WTC11 (cell line): ENCODE data around the gene CSNK1A1.

Source experiments
- CREB1 ChIP-seq: sonication (generic); formaldehyde crosslinking; IDR thresholded peaks from 2 replicates; pipeline ENCODE4 v1.8.0; 2023; ENCODE audit warnings: mild to moderate bottlenecking, missing genetic modification reagents
- FOXK1 ChIP-seq: sonication (generic); formaldehyde crosslinking; IDR thresholded peaks from 2 replicates; pipeline ENCODE4 v1.8.0; 2022; ENCODE audit warnings: mild to moderate bottlenecking, moderate library complexity, missing genetic modification reagents
- RELA ChIP-seq: sonication (generic); formaldehyde crosslinking; IDR thresholded peaks from 2 replicates; pipeline ENCODE4 v1.8.1; 2022; ENCODE audit warnings: missing genetic modification reagents, mild to moderate bottlenecking, borderline replicate concordance
- ZBTB21 ChIP-seq: sonication (generic); formaldehyde crosslinking; IDR thresholded peaks from 2 replicates; pipeline ENCODE4 v1.8.1; 2023; ENCODE audit warnings: mild to moderate bottlenecking, missing genetic modification reagents, borderline replicate concordance
- TF ChIP-seq, protein P1 (sequence below): fragments of 200-600 bp; IDR thresholded peaks from 2 replicates; pipeline ENCODE4 v1.8.0; 2022; ENCODE audit warnings: antibody characterized with exemption

DNA sequence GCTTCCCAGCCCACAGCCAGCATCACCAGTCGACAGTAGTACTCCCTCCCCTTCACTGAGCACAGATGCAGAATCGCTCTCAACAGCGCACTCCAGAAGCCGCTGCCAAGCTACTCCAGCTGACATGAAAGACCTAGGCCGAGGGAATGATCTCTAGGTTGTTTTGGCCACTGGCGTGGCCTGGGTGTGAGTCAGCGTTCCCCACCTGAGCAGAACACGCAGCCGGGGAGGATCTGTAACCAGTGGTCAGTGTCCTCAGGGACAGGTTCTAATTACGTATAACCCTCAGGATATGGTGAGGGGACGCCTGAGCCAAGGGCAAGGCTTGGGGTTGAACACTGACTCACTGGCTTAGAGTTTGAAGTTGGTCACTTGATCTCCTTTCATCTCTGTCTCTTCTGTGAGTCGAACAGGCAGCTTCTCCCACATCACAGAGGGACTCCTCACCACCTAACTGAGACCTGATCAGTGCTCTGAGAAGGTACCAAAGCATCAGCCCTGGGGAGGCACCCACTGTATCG is 95.3 kb downstream of the CSNK1A1 start:
- TF ChIP-seq, protein P1, sequence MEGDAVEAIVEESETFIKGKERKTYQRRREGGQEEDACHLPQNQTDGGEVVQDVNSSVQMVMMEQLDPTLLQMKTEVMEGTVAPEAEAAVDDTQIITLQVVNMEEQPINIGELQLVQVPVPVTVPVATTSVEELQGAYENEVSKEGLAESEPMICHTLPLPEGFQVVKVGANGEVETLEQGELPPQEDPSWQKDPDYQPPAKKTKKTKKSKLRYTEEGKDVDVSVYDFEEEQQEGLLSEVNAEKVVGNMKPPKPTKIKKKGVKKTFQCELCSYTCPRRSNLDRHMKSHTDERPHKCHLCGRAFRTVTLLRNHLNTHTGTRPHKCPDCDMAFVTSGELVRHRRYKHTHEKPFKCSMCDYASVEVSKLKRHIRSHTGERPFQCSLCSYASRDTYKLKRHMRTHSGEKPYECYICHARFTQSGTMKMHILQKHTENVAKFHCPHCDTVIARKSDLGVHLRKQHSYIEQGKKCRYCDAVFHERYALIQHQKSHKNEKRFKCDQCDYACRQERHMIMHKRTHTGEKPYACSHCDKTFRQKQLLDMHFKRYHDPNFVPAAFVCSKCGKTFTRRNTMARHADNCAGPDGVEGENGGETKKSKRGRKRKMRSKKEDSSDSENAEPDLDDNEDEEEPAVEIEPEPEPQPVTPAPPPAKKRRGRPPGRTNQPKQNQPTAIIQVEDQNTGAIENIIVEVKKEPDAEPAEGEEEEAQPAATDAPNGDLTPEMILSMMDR, result no peak
- no peak for TF ChIP-seq RELA (CRISPR knock-in tag)
- no peak for TF ChIP-seq CREB1 (CRISPR knock-in tag)
- TF ChIP-seq ZBTB21 (CRISPR knock-in tag), result no peak
- no peak for TF ChIP-seq FOXK1 (CRISPR knock-in tag)
